Activated CD4-positive, alpha-beta T cell treated with anti-CD3 and anti-CD28 coated beads, Interleukin-2, Interleukin-6, amounts not matched to agents 100 ng/mL and 50 ng/mL, durations not matched to agents 16 hours and 8 hours (primary cell): Measurements from ENCODE around the gene MKS1.
A peak's percentile ranks its signal among the peaks of the same experiment; 100 is the strongest.

Experiments
- DNase-seq: peaks from one replicate; pipeline ENCODE4 v3.0.0-alpha.2; 2020

Gene MKS1

DNA sequence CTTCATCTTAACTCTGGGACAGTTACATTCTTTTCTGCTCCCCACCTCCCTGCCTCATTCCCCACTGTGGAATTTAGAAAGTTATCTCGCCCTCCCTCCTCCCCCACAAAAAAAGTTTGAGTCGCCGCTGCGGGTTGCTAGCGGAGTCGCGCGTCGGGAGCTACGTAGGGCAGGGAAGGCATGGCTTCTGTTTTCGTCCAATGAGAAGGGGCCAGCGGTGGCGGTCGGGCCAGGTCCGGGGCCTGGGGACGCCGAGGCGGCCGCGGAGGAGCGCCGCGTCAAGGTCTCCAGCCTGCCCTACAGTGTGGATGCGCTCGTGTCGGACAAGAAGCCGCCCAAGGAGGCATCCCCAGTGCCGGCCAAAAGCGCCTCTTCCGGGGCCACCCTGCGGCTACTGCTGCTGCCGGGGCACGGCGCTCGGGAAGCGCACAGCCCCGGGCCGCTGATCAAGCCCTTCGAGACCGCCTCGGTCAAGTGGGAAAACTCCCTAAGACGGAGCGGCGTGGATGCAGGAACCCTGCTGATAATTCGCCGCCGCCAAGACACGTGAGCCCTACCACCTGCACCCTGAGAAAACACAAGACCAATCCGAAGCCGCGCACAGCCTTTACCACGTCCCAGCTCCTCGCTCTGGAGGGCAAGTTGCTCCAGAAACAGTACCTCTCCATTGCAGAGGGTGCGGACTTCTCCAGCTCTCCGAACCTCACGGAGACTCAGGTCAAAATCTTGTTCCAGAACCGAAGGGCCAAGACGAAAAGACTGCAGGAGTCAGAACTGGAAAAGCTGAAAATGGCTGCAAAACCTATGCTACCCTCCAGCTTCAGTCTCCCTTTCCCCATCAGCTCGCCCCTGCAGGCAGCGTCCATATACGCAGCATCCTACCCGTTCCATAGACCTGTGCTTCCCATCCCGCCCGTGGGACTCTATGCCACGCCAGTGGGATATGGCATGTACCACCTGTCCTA is 61.9 kb downstream of the MKS1 start:
- DNase-seq: peak; percentile 63
